ENCODE results near the gene DPP3.
"Not testable (repeated sequence)": the region's sequence is repeated elsewhere in the genome, so short reads cannot be mapped to it uniquely, and the experiment has no call there.

DPP3 gene

DNA sequence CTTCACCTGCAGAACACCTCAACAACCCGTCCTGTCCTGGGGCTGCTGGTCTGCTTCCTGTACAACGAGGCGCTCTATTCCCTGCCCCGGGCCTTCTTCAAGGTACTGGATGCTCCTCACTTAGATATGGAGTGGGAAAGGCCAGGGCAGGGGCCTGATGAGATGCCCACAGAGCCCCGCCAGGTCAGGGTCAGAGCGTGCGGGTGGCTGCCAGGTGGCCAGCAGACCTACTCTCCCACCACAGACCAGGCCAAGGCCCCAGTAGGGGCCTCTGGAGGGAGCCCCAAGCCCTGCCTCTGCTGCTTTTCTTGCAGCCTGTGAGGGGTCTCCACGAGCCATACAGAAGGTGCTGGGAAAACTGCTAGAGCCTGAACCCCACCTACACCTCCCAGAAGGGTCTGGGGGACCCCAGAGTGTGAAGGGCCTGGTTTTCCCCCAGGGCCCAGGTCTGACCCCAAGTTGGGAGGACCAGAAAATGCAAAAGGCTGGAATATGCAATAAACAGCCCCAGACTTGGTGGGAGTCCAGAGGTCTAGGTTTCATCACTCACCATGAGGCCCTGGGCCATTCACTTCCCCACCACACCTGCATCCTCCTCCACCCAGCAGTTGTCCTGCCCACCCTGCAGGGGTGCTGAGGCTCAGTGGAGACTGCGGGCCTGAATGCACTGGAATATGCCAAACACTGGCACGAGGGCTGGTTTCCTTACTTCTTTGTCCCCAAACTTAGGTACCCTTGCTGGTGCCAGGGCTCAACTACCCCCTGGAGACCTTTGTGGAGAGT, 50.9 kb downstream of the DPP3 start:
- in situ Hi-C loops (cut with MboI; ENCODE audit: low sequenced_read_pairs): no loop called here

DNA sequence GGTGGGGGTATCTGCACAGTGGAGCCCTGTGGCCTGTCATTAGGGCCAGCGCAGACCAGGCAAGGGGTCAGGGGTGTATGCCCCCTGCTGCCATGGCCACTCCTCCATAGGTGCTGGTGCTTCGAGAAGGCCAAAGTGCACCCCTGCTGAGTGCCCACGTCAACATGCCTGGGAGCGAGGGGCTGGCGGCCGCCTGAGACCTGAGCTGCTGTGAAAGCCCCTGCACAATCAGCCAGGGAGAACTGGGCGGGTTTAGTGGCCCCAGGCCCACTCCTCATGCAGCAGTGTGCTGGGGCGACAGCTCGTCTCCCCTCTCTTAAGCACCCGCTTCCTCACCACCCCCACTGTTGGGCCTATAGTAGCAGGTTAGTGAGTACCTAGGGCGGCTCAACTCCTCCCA, 51.6 kb downstream of the DPP3 start:
- in situ Hi-C loops (cut with MboI; ENCODE audit: low sequenced_read_pairs): no loop called here

DNA sequence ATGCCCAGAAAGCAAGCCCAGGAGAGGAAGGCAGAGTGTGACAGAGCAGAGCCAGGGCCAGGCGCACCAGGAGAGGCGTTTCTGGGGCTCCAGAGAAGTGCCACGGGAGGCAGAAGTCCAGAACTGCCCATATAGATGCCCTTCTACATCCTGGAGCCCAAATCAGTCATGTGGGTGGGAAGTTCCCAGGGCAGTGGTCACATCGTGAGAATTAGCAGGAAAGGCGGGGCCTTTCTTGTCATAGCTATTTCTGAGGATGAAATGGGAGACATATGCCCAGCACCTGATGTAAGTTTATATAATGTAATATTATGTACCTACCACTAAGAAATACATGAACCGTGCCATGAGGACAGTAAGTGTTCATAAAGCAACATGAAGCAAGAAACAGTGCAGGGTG, 52.5 kb downstream of the DPP3 start:
- in situ Hi-C loops (cut with MboI; ENCODE audit: low sequenced_read_pairs): no loop called here

DNA sequence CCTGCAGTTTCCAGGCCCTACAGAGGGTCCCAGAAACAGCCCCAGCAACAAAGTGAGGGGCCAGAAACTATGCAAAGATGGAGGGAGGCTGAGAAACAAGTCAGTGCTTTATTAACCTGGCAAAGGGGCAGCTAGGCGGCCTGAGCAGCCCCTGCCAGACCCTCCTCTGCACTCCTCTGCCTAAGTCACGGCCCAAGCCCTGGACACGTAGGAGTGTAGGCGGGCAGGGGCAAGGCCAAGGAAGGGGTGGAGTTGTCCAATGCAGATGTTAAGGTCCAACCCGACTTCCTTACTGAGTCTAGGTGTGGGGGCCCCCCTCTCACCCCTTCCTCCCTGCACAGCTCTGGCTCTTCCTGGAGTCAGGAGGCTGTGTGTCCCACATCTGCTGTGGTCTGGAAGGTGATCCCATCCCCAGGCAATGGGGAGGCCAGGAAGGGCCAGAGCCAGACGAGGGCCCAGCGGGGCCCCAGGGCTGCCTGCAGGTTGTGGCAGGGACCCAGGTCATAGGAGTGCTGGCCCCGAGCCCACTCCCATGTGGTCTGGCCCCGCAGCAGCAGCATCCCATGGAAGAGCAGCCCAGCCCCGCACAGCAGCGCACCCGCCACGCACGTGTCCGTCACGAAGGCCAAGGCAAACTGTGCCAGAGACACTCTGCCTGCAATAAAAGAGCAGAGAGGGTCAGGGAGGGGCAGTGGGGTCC, 59.1 kb downstream of the DPP3 start:
- in situ Hi-C loops (cut with MboI; ENCODE audit: low sequenced_read_pairs): no loop called here

DNA sequence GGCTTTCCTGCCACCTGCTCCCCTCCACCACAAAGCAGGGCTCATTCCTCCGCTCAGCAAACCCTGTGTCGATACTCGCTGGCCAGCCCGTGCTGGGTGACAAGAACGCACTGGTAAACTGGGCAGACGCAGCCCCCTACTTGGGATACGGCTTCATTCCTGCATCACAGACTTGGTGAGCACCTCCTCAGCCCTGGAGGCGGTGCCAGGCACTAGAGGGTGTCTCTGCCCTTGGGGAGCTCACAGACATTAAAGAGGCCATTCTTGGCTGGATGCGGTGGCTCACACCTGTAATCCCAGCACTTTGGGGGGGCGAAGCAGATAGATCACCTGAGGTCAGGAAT, 59.6 kb downstream of the DPP3 start:
- in situ Hi-C loops (cut with MboI; ENCODE audit: low sequenced_read_pairs): no loop called here

DNA sequence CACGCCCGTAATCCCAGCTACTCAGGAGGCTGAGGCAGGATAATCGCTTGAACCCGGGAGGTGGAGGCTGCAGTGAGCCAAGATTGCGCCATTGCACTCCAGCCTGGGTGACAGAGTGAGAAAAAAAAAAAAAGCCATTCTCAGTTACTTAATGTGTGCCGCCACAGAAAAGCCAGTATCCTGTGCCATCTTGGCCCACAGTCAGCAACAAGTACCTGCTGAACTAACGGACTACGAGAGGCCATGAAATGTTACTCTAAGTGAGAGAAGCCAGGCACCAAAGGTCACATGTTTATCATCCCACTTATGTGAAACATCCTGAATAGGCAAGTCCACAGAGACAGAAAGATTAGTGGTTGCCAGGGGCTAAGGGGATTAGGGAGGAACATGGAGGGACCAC, 60.4 kb downstream of the DPP3 start:
- in situ Hi-C loops (cut with MboI; ENCODE audit: low sequenced_read_pairs): not testable (repeated sequence)

DNA sequence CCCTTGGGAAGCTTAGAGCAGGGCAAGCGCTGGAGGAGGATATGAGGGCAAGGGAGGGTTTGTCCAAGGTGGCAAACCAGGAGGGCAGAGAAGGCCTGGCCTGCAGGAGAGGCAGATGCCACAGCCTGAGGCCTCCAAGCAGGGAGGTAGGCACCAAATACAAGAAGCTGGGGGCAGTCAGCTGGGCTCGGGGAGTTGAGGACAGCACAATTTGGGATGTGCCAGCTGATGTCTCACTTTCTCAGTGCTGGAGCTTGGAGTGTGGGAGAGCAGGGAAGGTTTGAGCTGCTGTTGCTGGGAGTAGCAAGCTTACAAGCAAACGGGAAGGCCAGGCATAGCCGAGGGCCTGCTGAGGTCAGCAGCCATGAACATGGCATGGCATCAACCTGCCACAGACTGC, 61.7 kb downstream of the DPP3 start:
- in situ Hi-C loops (cut with MboI; ENCODE audit: low sequenced_read_pairs): no loop called here

DNA sequence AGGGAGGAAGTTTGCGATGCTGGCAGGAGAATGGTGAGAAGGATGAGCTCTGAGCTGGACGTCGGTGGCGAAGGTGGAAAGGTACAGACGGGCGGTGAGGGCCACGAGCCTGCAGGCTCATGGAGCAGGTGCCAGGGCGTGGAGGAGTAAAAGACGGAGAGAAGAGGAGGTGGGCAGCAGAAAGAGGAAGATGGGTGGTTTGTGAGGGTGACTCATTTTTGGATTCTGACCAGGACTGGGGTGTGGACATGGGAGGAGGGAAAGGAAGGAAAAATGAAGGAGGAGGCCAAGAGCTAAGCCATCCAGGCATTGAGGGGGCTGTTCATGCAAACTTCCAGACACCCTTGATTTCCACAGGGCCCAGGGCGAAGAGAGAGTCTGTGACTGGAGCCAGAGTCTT, 62.1 kb downstream of the DPP3 start:
- in situ Hi-C loops (cut with MboI; ENCODE audit: low sequenced_read_pairs): no loop called here

DNA sequence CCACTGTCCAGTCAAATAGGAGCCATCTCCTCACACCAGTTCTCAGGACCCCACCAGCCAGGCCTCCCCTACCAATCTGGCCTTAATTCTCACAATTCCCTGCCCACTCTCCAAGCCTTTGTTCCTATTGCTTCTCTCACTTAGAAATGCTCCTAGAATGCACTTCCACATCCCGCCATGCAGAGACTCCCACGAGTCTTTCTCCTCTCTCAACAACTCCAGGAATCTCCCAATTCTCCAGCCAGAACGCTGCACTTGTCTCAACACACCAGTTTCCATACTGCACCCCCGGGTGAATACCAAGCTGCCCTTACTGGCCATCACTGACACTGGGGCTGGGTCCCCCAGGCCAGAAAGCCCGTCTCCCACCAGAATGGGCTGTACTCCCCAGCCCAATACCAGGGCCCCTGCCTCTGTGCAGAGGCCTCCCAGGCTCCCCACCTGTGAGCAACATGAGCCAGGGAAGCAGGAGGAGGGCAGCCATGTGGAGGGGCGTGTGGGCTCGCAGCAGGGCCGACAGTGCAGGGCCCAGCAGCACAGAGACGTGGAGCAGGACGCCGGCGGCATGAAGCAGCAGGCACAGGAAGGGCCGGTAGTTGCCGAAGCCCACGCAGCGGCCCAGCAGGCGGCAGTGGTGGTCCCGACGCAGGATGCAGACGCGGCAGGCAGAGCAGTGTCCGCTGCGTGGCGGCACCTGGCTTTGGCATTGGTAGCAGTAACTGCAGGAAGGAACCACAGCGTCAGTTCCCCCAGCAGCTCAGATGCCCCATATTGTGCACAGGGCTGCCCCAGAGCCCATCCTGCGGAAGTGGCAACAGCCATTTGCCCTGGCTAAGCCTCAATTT, 63.3 kb downstream of the DPP3 start:
- in situ Hi-C loops (cut with MboI; ENCODE audit: low sequenced_read_pairs): no loop called here

DNA sequence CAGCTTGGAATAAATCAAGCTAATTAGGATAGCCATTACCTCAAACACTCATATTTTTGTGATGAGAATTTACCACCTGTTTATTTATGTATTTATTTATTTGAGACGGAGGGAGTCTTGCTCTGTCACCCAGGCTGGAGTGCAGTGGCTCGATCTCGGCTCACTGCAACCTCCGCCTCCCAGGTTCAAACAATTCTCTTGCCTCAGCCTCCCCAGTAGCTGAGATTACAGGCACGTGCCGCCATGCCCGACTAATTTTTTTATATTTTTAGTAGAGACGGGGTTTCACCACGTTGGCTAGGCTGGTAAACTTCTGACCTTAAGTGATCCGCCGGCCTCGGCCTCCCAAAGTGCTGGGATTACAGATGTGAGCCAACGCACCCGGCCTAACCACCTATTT, 64.7 kb downstream of the DPP3 start:
- in situ Hi-C loops (cut with MboI; ENCODE audit: low sequenced_read_pairs): not testable (repeated sequence)

DNA sequence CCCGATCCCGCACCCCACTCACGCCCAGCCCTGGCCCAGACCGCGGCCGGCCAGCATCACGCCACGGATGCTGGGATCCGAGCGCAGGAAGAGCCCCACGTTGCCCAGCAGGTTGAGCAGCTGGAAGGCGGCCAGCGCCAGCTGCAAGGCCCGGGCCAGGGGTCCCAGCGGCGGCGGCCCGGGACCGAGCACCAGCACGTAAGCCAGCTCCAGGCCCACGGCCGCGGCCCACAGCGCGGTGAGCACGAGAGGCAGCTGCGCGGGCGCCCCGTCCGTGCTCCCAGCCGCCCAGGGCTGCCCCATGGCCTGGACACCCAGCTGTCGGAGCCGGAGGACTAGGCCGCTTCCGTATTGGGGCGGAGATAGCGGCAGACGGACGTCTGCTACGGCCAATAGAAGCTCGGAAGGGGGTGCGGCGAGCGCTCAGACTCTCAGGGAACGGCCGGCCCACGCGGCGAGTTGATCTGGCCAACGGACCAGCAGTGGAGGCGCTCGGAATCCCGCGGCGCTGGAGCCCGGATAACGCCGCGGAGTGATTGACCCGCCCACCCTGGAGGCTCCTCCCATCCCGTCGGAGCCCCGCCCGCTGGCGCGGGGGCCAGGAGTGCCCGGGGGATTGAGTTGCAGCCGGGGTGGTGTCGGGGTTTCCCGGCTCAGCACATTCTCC, 65.6 kb downstream of the DPP3 start, which contains the start of gene ZDHHC24:
ZDHHC24 (minus strand) TSS at position 348 of the 667 bp plus-strand sequence; CDS start at position 303, 45 bp downstream.
- in situ Hi-C loops (cut with MboI; ENCODE audit: low sequenced_read_pairs): no loop called here

DNA sequence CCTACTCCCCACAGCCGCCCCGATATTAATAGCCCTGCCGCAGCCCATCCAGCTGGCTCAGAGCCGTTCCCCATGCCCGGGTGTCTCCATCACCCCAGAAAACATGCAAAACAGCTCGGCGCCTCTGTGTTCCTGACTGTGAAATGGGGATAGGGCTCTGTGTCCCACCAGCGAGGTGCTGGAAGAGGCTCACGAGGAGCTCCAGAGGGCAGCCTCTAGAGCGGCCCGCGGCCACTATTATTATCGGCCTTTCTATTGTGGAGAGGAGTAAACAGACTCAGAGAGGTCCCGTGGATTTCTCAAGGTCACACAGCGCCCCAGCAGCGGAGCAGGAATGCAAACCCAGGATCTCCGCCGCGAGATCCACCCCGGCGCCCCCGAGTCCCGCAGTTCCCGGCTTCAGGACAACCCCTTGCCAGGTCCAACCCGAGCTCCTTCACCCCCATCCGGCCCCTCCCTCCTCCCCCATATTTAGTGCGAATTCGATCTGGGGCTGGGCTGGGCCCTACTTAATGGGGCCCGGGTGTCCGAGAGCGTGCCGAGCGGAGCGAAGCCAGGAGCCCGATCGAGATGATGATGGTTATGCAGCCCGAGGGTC, 66.2 kb downstream of the DPP3 start, which contains the start of gene ACTN3:
ACTN3 (plus strand) TSS at position 536 of the 598 bp plus-strand sequence; CDS start at position 571, 35 bp downstream.
- in situ Hi-C loops (cut with MboI; ENCODE audit: low sequenced_read_pairs): no loop called here

DNA sequence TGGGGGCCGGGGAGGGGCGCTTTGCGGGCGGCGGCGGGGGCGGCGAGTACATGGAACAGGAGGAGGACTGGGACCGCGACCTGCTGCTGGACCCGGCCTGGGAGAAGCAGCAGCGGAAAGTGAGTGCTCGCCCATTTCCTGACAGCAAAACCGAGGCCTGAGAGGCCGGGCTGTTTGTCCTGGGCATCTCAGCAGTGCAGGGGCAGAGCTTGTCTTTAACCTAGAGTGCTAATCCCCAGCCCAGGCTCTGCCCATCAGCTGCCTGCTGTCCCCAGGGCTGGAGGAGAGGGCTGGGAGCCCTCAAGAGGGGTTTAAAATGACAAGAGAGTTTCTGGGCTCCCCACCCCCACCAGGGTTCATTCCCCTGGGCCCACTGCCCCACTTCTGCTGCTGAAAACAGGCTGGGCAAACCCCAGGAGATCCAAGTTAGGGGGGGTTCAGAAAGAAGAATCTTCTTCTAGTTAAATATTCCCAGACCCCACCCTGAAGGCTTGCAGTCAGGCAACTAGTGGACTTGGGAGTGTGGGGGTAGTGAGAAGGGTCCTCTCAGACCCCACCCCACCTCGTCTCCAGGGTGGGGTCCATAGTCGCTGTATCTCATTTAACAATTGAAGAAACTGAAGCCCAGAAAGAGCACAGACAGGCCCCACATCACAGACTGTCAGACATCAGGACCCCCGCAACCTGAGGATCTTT, 66.9 kb downstream of the DPP3 start:
- in situ Hi-C loops (cut with MboI; ENCODE audit: low sequenced_read_pairs): no loop called here

DNA sequence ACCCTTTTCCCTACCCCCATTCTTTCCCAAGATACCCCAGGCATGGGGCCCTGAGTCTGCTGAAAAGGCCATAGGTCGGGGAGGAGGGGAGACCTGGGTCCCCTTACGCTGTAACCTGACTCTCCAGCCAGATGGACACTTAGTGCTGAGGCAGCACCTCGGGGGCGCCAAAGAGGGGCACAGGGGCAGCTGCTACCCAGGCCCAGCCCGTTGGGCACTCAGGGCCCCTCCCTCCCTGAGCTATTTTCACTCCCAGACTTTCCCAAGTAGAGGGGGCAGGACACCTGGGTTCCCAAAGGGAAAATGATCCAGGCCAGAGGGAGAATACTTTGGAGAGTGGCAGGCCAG, 67.4 kb downstream of the DPP3 start:
- in situ Hi-C loops (cut with MboI; ENCODE audit: low sequenced_read_pairs): no loop called here

DNA sequence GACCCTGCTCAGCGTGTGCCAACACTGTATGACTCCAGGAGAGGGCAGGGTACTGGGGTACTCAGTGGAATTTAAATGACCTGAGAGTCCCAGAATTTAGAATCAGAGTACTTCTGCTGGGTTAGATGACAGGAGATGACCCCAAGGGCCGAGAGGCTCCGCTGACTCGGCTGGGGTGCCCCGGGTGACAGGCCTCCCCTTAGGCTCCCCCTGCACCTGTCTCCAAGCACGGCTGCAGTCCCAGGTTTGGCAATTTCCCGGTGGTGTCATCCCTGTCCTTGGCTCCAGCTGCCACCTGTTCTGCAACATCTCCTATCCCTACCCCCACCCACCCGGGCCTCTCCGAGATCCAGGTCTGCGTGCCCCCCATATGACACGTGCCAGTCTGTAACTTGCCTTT, 67.8 kb downstream of the DPP3 start:
- in situ Hi-C loops (cut with MboI; ENCODE audit: low sequenced_read_pairs): no loop called here

DNA sequence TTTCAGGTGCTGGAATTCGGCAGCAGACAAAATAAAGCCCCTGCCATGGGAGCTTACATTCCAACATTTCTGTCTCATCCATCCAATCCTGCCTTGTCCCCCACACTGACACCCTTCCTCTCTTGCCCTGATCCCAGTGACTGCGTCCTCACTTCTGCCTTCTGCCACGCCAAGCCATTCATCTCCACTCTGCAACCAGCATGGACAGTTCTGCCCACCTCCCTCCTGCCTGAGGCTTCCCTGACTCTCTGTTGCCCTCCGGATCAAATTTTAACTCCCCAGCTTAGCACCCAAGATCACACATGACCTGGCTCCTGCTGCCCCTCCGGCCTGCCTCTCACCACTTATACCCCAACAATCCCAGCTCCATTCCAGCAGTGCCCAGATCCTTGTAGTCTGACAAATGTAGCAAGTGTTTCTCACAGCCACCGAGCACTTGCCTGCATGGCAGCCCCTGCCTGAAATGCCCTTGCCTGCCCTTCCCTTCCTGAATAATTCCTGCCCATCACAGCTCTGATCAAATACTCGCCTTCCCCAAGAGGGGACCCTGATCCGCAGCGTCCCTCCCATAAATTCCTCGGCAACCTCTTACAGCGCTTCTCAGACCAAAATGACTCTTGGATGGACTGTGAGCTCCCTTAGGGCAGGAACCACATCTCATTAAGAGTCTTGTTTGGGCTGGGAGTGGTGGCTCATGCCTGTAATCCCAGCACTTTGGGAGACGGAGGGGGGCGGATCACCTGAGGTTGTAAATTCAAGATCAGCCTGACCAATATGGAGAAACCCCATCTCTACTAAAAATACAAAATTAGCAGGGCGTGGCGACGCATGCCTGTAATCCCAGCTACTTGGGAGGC, 68.8 kb downstream of the DPP3 start:
- in situ Hi-C loops (cut with MboI; ENCODE audit: low sequenced_read_pairs): no loop called here

DNA sequence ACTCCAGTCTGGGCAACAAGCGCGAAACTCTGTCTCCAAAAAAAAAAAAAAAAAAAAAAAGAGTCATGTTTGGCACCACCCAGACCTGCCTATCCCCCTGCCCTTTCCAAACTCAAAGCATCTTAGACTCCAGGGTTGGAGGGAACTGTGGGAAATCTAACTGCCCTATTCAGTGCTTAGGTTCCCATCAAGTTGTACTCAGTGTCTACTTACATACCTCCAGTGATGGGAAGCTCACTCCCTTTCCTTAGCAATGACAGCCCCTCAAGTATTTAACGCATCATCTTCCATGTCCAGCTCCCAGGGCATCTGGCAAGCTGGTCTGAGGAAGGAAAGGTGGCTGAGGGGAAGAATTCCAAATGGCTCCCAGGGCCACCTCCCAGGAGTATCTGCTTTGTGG, 69.5 kb downstream of the DPP3 start:
- in situ Hi-C loops (cut with MboI; ENCODE audit: low sequenced_read_pairs): no loop called here

DNA sequence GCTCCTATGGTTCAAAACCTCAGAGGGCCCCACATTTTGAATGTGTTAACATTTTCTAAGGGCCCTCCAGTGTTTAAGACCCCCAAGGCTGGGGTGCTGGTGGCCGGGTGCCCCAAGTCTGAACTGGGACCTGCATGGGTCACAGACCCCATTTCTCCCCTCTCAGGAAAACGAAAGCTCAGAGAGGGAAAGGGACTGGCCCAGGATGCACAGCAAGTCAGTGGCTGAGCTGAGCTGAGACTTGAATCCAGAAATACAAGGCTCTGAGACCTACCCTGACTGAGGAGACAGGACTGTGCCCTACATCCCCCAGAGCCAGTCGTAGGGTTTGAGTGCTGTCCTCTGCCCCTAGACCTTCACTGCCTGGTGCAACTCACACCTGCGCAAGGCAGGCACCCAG, 70.7 kb downstream of the DPP3 start:
- in situ Hi-C loops (cut with MboI; ENCODE audit: low sequenced_read_pairs): no loop called here

DNA sequence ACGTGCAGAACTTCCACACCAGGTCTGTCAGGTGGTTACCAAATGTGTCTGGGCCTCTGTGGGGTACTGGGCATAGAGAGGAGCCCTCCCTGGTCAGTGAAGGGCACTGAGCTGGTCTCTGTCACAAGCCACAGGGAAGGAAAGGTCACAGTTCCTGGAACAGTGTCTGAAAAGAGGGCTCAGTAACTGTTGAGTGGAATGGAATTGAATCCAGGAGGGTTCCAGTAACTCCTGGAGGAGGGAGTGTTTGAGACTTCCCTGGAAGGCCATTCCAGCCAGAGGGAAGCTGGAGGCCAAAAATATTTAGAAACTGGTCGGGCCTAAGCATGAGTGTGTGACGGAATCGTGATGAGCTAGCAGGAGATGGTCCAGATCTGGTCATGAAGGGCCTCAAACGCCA, 74.4 kb downstream of the DPP3 start:
- in situ Hi-C loops (cut with MboI; ENCODE audit: low sequenced_read_pairs): no loop called here

All from HL-60/S4 treated with phorbol 12-myristate 13-acetate at 8.2 ng/mL for 4 days and 3 days (cell line).